GM18907 (cell line): Measurements from ENCODE around the gene RAMP1.

Experiments
- ATAC-seq: cut with Tn5 transposase; IDR thresholded peaks from one replicate; pipeline ENCODE4 v1.9.1; 2021; ENCODE audit warnings: mild to moderate bottlenecking, moderate library complexity; ENCODE audit not compliant: unreplicated experiment

Gene RAMP1

DNA sequence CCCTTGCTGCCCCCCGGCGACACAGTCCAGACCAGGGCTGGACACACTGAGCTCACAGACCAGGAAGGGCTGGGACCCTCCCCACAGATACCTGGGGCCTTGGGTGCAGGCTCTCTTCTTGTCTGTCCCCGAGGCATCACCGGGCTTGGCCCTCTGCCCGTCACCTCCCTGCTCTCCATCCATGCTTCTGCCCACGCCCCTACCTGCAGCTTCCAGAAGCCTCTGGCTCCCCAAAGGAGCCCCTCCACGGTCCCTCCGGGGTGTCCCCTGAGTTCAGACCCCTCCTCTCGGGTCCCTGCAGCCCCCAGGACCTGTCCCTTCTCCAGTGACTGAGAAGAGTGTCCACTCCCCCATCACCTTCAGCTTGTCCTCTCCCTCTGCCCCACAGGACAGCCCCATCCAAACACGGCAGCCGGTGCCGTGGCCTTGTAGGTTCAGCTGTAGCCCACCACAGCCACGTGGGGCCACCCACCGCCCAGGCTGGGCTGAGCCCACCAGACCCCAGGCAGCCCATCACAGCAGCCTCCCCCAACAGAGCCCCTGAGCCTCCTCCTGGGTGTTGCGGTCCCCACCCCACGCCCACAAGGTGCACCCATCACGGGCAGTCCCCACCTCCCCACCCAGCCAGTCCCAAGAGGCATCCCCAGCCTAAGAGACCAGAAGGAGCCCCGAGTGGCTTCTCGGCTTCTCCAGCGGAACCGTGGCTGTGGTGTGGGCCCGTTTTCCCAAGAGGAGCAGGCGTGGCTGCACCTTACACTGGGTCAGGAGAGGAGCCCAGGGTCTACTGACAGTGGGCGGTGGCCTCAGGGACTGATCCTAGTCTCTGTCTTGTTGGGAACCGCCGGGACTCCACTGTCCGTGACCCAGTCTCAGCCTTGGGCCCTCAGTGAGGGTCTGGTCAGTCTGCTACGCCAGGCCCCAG, 53.1 kb downstream of the RAMP1 start:
- no peak for ATAC-seq

DNA sequence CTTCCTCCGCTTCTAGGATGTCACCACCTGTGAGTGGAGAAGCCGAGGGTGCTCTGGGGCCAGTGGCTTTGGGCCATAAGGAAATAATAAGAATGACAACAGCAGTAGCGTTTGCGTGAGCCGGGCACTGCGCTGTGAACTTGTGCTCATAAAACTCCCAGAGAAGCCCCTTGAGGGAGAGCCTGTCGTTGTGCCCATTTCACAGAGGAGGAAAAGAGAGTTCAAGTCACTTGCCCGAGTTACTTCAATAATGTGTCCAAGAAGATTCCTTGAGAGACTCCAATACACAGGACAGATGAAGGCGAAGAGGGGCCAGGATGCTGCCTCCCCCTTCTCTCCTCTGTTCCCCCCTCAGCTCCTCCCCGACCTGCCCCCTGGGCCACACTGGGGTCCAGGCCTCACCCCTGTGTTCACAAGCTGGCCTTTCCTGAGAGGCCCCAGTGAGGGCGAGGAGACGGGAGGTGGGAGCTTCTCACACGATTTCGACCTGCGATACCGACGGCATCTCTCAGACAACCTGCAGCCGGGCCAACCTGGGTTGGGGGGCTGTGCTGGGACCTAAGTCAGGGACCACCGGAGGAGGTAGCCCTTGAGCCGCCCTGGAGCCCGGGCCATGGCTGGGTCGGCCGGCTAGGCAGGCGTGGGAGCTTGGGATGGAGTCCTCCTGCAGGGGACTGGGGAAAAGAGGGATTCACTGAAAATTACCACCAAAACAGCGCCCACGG, 53.9 kb downstream of the RAMP1 start:
- no peak for ATAC-seq

DNA sequence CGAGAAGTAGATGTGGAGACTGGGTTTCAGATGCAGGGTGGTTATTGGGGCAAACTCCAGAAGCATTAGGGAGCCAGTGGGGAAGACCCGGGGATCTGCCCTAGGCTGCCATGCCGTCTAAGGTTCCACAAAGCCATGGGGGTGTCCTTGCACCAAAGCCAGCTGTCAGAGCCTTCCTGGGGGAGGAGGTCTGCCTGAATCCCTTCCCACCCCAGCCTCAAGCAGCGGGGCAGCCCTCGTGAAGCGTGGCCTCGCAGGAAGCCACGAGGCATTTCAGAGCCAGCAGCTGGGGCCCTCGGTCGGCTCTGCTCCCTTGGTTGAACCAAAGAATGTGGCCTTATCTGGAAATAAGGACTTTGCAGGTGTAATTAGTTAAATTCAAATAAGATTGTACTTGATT, 56.2 kb downstream of the RAMP1 start:
- ATAC-seq = no peak

DNA sequence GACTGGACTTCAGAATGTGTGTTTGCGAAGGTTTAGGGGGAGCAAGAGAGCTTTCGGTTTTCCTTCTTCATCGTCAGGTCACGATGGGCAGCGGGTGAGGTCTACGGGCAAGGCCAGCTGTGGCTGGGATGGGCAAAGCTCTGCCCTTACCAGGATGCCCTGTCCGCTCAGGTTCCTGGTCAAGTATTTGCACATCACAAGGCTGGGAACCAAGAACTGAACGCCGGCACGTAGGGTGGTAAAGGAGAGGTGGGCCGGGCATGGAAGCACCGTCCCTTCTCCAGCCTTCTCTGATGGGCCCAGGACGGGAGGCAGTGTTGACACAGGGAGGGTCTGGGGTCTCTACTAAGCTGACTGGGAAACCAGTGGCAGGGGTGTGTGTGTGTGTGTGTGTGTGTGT, 56.9 kb downstream of the RAMP1 start:
- ATAC-seq = no peak

DNA sequence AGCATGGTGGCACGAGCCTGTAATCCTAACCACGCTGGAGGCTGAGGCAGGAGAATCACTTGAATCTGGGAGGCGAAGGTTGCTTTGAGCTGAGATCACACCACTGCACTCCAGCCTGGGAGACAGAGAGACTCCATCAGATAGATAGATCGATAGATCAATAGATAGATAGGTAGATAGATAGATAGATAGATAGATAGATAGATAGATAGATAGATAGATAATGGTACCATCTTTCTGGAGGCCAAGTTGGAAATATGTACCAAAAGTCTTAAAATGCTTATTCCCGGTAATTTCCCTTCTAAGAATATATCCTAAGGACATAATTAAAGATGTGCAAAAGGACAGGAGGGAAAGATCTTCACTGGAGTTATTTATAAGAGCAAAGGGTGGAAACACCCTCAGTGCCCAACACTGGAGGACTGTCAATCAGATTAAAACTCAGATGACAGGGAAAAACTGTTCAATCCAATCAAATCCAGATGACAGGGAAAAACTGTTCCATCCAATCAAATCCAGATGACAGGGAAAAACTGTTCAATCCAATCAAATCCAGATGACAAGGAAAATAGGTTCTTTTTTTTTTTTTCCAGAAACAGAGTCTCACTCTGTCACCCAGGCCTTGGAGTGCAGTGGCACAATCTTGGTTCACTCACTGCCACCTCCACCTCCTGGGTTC, 58.4 kb downstream of the RAMP1 start:
- ATAC-seq = no peak

DNA sequence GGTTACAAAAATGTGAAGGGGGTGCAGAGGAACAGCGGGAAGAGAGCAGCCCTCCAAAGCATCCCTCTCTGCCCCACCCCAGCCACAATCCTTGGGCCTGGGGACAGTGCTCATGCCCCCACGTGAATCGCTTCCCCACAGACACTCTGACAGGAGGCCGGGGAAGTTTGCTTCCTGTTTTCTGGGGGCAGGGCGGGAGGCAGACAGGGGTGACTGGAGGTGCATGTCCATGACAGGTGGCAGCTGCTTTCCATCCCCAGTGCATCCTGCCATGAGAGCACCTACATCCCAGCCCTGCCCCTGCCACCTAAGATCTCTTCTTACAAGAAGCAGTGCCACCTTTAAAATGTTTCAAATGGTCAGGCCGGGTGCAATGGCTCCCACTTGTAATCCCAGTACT, 60.2 kb downstream of the RAMP1 start:
- ATAC-seq = no peak

DNA sequence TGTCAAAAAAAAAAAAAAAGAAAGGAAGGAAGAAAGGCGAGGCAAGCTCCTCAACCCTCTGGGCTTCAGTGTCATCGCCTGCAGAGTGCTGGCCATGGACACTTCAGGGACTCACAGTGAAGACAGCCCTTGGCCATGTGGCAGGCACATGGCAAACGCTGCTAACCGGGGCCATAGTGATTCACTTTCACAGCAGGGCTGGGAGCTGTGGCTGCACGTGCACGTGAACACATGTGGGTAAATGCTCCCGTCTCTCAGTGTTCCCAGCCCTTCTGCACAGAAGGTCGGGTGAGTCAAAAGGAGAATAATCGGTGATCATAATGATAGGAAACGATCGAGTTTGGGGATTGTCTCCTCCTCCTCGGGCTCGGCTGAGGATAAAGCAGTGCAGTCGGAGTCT, 61.2 kb downstream of the RAMP1 start:
- ATAC-seq = no peak

DNA sequence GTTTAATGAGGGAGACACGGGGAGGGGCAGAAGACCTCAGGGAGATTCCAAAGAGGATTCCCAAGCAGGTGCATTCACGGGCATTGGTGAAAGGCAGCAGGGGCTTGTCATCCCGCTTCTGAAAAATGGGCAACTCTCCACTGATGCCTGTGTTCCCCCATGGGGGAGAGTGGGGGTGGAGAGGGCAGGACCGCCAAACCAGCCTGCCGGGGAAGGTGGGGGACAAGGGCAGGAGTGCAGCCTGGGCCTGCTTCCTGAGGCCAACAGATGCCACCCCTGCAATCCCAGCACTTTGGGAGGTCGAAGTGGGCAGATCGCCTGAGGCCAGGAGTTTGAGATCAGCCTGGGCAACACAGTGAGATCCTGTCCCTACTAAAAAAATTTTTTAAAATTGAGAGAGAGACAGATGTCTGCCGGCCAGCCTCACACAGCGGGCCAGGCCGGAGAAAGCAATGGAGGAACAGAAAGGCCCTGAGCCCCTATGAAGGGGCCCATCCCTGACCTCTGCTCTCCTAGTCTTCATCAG, 62.6 kb downstream of the RAMP1 start:
- no peak for ATAC-seq

DNA sequence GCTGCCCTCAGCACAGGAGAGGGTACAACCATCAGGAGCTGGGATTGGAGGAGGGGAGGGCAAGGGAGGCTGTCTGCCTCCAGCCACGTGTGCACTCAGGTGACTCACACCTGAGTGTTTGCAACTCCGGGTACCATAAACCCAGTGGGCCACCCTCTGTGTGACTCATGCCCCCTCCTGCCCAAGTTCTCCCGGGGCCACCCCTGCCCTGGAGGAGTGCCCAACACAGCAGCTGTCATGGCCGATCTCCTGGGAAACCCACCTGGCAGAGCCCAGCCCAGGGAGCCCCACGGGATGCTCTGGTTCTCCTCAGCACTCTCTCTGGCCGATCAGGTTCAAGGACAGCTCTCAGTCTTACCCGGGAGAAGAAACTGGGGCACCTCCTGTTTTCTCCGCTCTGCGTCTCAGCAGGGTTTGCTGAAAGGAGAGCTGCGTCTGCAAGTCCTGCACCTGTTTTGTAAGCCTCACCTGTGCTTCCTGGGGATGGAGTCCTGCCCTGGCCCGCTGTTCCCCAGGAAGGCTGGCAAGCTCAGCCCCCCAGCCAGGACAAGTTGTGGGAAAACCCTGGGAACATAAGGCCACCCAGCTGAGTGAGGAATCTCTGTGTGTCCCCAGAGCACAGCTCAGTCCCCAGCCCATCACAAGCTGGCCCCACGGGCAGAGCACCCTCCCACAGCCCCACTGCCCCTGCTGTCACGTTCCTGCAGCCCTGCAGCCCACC, 63.4 kb downstream of the RAMP1 start:
- no peak for ATAC-seq

DNA sequence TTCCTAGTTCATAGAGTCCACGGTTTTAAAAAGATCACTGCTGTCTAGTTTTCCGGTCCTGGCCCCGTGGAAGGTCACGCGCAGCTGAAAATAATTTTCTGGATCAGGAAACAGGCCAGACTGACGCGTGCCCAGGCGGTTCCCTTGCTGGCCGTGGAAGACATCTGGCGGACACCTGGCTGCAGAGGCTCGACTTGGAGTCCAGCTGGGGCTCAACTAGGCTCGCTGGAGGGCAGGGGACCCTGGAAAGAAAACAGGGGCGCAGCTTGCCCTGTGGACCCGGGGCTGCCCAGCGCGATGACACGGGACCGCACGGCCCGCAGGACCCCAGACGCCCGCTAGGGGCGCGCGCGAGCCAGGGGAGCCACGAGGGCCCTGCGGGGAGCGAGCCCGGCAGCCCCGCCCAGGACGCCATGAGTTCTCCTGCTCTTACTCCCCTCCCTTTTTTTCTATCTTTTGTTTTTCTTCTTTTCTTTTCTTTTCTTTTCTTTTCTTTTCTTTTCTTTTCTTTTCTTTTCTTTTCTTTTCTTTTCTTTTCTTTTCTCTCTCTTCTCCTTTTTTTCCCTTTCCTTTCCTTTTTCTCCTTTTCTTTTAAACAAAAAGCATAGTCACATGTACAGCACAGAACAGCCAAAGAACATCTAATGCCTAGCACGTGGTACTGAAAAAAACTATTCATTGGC, 64.2 kb downstream of the RAMP1 start:
- ATAC-seq = peak; percentile 83

DNA sequence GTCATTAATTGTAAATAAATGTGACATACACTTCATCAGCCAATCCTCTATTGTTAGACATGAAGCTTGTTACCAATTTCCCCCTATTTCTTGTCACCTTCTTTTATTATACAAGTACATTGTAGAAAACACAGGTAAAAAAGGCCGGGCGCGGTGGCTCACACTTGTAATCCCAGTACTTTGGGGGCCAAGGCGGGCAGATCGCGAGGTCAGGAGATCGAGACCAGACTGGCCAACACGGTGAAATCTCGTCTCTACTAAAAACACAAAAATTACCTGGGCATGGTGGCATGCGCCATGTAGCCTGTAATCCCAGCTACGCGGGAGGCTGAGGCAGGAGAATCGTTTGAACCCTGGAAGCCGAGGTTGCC, 64.7 kb downstream of the RAMP1 start:
- ATAC-seq = no peak

DNA sequence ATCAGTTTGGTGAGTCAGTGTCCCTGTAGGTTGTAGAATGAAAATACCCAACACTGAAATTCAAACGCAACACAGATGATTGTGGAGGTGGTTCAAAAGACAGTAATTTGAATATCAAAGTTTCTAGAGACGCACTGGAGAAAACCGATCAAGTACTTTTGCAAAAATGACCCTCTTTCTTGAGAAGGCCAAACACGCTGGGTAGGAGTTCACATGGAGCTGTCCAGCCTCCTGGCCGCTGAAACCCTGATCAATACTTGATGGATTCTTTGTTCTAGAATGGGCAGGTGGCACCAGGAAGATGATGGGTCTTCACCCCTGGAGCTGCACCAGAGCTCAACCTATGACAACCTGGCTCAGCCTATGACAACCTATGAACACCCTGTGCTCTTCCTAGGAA, 67.7 kb downstream of the RAMP1 start:
- no peak for ATAC-seq

DNA sequence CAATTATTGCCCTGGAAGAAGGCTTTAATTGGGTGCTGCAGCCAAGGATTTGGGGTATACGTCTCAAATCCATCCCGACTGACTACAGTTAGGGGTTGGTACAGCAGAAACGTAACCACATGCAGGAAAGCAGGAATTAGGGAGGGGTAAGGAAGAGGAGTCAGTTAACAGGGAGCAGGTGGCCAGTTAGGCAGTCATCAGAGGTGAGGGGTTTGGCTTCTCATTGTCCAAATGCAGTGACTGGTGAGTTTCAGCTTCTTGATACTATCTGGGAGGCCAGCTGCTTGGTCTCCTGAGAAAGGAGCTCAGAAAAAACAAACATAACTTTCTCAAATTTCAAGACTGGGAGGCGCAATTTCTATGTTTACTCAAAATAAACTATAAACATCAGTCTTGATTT, 68.6 kb downstream of the RAMP1 start:
- no peak for ATAC-seq

DNA sequence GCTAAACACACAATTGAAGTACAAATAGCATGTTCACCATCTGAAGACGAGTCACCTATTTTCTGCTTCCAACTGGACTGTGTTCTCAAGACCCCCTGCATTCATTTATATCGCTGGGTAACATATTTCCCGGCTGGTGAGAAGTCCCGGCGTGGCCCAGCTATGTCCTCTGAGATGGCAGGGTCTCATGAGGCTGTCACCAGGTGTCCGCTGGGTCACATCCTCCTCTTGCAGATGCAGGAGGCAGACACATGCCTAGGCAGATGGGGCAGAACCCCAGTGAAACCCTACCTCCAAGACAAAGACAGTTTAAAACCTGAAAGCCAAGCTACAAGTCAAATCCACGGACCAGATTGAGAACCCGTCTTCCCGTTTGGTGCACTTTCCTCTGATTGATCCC, 70.6 kb downstream of the RAMP1 start:
- no peak for ATAC-seq

DNA sequence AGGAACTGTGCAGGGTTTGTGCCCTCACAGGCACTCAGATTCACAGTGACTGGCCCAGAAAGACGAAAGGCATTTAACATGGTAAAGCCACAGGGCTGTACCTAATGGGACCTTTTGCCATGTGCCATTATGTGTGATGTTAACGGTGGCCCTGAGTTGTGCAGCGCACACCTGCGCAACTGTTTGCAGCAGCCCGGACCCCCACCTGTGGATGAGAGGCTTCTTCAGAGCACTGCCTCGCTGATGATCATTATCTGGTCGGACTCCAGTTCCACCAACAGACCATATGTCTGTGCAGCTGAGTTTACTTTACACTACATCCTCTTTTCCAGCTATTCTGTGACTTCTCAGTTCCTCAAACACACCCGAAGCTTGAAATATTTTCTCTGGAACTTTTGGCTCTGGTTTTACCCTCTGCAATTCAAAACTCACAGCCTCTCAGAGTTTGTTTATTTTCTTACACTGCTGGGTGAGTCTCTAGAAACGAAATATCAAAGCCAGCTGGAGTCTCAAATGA, 71.8 kb downstream of the RAMP1 start:
- no peak for ATAC-seq

DNA sequence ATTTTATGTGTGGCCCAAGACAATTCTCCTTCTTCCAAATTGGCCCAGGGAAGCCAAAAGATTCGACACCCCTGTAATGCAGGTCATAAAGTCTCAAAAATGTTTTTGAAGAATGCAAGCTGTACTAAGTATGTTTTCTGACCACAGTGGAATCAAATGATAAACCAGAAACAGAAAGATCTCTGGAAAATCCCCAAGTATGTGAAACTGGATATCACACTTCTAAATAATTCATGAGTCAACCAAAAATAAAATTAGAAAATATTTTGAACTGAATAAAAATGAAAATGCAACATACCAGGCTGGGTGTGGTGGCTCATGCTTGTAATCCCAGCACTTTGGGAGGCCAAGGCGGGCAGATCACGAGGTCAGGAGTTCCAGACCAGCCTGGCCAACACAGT, 73.3 kb downstream of the RAMP1 start:
- ATAC-seq = no peak

DNA sequence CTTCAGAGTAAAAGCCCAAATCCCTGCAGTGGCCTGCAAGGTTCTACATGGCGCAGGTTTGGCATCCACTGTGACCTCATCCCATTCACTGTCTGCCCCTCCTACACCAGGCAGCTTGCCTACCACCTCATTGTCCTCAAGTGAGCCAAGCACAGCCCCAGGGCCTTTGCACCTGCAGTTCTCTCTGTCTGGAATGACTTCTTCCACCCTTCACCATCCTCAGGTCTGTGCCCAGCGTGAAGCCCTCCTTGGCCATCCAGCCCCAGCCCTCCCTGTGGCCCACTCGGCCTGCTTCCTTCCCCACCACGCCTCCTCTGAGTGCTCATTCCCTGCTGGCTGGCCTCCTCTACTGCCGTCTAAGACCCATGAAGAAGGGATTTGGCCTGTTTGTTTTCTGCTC, 74.8 kb downstream of the RAMP1 start:
- ATAC-seq = no peak

DNA sequence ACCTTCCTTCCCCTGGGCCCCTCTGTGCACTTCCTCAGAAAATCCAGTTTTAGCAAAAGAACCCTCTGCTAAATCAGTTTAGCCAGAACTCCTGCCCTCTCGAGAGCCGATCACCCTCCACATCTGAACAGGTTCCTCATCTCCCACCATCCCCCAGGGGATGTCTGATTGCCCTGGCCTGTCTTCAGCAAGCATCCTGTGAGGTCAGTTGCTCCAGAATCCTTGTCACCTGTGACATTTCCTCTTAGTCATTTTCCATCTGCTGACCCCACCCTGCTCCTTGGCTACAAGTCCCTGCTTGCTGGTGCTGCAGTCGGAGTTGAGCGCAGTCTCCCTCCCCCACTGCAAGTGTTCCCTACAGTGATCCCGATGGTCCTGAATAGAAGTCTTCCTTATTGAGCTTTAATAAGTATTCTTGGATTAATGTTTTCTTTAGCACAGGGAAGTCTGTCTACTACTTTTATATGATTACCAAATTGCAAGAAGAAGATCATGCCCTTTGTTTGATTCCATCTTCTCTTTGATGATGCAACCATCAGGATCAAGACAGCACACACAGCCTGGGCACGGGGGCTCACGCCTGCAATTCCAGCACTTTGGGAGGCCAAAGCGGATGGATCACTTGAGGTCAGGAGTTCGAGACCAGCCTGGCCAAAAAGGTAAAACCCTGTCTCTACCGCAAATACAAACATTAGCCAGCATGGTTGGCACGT, 76.5 kb downstream of the RAMP1 start:
- ATAC-seq = no peak

DNA sequence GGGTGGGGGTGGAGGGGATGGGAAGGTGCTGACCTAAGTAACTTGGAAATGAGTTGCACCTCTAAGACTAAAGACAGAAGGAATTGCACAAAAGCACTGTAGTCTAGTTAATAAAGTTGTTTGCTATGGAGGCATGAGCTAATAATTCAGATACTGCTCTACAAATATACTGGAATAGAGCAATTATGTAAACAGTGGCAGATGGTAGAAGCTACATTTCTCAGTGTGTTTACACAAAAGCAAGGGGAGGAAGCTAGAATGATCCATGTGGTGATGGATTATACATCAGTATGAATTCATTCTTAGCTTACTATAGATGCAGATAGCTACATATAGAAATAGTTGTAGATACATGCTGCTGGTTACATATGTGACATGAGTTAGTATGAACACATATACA, 79.8 kb downstream of the RAMP1 start:
- no peak for ATAC-seq

DNA sequence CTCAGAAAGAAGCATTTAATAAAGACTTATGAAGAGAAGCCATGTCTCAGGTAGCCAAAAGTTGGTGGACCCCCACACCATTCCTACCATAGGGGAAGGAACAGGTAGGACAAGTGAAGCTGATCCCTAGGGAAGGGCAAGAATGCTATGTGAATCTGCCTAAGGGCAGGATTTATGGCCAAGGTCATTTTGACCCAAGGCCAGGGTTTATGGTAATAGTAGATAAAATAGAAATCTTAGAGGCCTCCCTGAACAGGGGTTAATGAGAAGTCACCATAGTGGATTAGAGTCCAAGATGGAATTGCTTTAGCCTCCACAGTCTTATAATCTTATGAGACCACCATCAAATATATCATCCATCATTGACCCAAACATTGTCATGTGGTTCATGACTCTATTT, 81.4 kb downstream of the RAMP1 start:
- no peak for ATAC-seq
